K562 (cell line): ENCODE results near the gene AHNAK. TPM values are rescaled to one million over a fixed set of nuclear protein-coding genes. Genes with fewer than 3 reads are reported as not detected.
A peak's percentile ranks its signal among the peaks of the same experiment; 100 is the strongest.

Experiments
- ATAC-seq: fragments of 200-7000 bp; cut with Tn5 transposase; 3 replicates; pipeline ENCODE4 v1.9.1; 2020; ENCODE audit warnings: moderate library complexity
- BruUV-seq: library from RNA; stranded (reverse); fragments of 400-500 nt; replicated peaks from 2 replicates; lab custom pipeline; 2021; lab: Mats Ljungman, UMichigan
- CTCF ChIA-PET: fragments of 300-600 bp; formaldehyde crosslinking; extraction: SDS; loops from one replicate; lab custom pipeline; 2021; ENCODE audit warnings: low intra/inter-chr PET ratio; lab: Yijun Ruan, JAX
- POLR2A ChIA-PET: fragments of 300-600, 350-650 bp; sonication (Branson Sonifier 250); formaldehyde crosslinking; extraction: SDS; loops from one replicate; lab custom pipeline; 2021; ENCODE audit warnings: antibody characterized with exemption, inconsistent platforms; lab: Yijun Ruan, JAX
- DNase-seq, 4 experiments: peaks; one replicate each; pipeline versions ENCODE4 v3.0.0 to v3.0.0-alpha.2; 2011 to 2018; ENCODE audit warnings: low spot score in 3 of 4, mixed read lengths in 3 of 4; ENCODE audit errors: extremely low read depth in 1 of 4
- FAIRE-seq: peaks from 2 replicates; lab custom pipeline; 2011; peaks lifted over from hg19 to GRCh38; lab: Jason Lieb, UNC
- H2AFZ ChIP-seq: 2 replicates; pipeline ENCODE4 v1.6.0; 2011; ENCODE audit warnings: low read depth, low read length, control low read depth, inconsistent platforms
- H3K27ac ChIP-seq: fragments of 200-600 bp; 3 replicates; pipeline ENCODE4 v1.8.0; 2011; ENCODE audit warnings: low read depth, mild to moderate bottlenecking, control low read depth, inconsistent platforms, low read length, moderate library complexity, mixed read lengths; ENCODE audit errors: extremely low read depth
- H3K27me3 ChIP-seq, 2 experiments: fragments of 300-600 bp in 1 of 2; 2 replicates in 1 of 2; 3 replicates in 1 of 2; pipeline versions ENCODE4 v1.6.0 to v1.8.0; 2011; ENCODE audit warnings: inconsistent platforms in 2 of 2, low read length in 2 of 2, mild to moderate bottlenecking in 1 of 2, mixed read lengths in 1 of 2, moderate library complexity in 1 of 2; ENCODE audit not compliant: control insufficient read depth in 2 of 2, insufficient read depth in 2 of 2
- H3K36me3 ChIP-seq: fragments of 300-600 bp; 3 replicates; pipeline ENCODE4 v1.8.0; 2011; ENCODE audit warnings: mild to moderate bottlenecking, low read length, inconsistent platforms; ENCODE audit not compliant: control insufficient read depth, insufficient read depth
- H3K4me1 ChIP-seq, 2 experiments: fragments of 200-600 bp in 1 of 2; replicated peaks in 1 of 2; 2 replicates in 1 of 2; 3 replicates in 1 of 2; pipeline versions ENCODE4 v1.5.1 to v1.8.0; 2011; ENCODE audit warnings: inconsistent platforms in 2 of 2, low read length in 2 of 2, mild to moderate bottlenecking in 1 of 2, mixed read lengths in 1 of 2, moderate library complexity in 1 of 2; ENCODE audit not compliant: control insufficient read depth in 2 of 2, insufficient read depth in 2 of 2
- H3K4me2 ChIP-seq: 2 replicates; pipeline ENCODE4 v1.6.1; 2011; ENCODE audit warnings: low read length, control low read depth, inconsistent platforms, mixed read lengths; ENCODE audit not compliant: insufficient read depth
- H3K4me3 ChIP-seq: fragments of 200-600 bp; sonication (generic), shearing (Covaris generic); 2 replicates; pipeline ENCODE4 v1.5.1; 2016; ENCODE audit warnings: control low read depth, inconsistent platforms
- H3K79me2 ChIP-seq: fragments of 200-600 bp; 3 replicates; pipeline ENCODE4 v1.8.0; 2011; ENCODE audit warnings: low read length, inconsistent platforms; ENCODE audit not compliant: control insufficient read depth, insufficient read depth
- H3K9ac ChIP-seq, 2 experiments: 2 replicates each; pipeline versions ENCODE4 v1.6.0 to v1.6.1; 2011; ENCODE audit warnings: low read depth in 2 of 2, low read length in 2 of 2, control low read depth in 1 of 2, inconsistent platforms in 1 of 2, mild to moderate bottlenecking in 1 of 2, mixed read lengths in 1 of 2; ENCODE audit not compliant: insufficient read depth in 1 of 2
- H3K9me1 ChIP-seq: one replicate; pipeline ENCODE4 v1.6.0; 2011; ENCODE audit warnings: inconsistent platforms, mild to moderate bottlenecking, low read length, moderate library complexity; ENCODE audit not compliant: control insufficient read depth, insufficient read depth
- H3K9me3 ChIP-seq: replicated peaks from 2 replicates; pipeline ENCODE4 v1.5.1; 2011; ENCODE audit warnings: low read depth, low read length, inconsistent platforms; ENCODE audit not compliant: control insufficient read depth, insufficient read depth
- H4K20me1 ChIP-seq: replicated peaks from 2 replicates; pipeline ENCODE4 v1.6.1; 2011; ENCODE audit warnings: low read length, inconsistent platforms, mixed read lengths; ENCODE audit not compliant: control insufficient read depth, insufficient read depth
- ATF3 ChIP-seq, 2 experiments: fragments of 450-650 bp in 1 of 2; sonication (generic) in 1 of 2; formaldehyde crosslinking in 1 of 2; IDR thresholded peaks in 1 of 2; conservative IDR thresholded peaks in 1 of 2; 2 replicates each; pipeline versions ENCODE4 v1.6.1 to v1.8.1; 2016 to 2023; ENCODE audit warnings: mild to moderate bottlenecking in 2 of 2, moderate library complexity in 2 of 2, inconsistent platforms in 1 of 2, missing genetic modification reagents in 1 of 2
- CEBPB ChIP-seq: fragments of 450-650 bp; IDR thresholded peaks from 2 replicates; pipeline ENCODE4 v1.6.1; 2016; ENCODE audit warnings: missing genetic modification characterization, missing compliant biosample characterization
- COPS2 ChIP-seq: fragments of 450-650 bp; conservative IDR thresholded peaks from 2 replicates; pipeline ENCODE4 v1.6.1; 2016; ENCODE audit warnings: mild to moderate bottlenecking, moderate library complexity
- FOSL1 ChIP-seq: fragments of 200-800 bp; sonication (Bioruptor generic); conservative IDR thresholded peaks from 2 replicates; pipeline ENCODE4 v1.6.1; 2016; ENCODE audit warnings: missing genetic modification characterization, missing compliant biosample characterization
- FOXA3 ChIP-seq, 2 experiments: fragments of 450-650 bp in 1 of 2; sonication (generic) in 1 of 2; formaldehyde crosslinking; IDR thresholded peaks in 1 of 2; conservative IDR thresholded peaks in 1 of 2; 2 replicates each; pipeline versions ENCODE4 v1.4.0 to v1.8.0; 2020 to 2022; ENCODE audit warnings: mild to moderate bottlenecking in 2 of 2, missing genetic modification reagents in 1 of 2
- ILK ChIP-seq: fragments of 450-650 bp; IDR thresholded peaks from 2 replicates; pipeline ENCODE4 v1.6.1; 2016; ENCODE audit warnings: missing genetic modification characterization, low read depth, mild to moderate bottlenecking, missing compliant biosample characterization, moderate library complexity, borderline replicate concordance
- PATZ1 ChIP-seq: fragments of 250-450 bp; sonication (Bioruptor Pico); IDR thresholded peaks from 2 replicates; pipeline ENCODE4 v1.5.0; 2020; ENCODE audit warnings: mild to moderate bottlenecking, borderline replicate concordance
- SMARCA5 ChIP-seq: fragments of 450-650 bp; IDR thresholded peaks from 2 replicates; pipeline ENCODE4 v1.6.1; 2016
- TEAD4 ChIP-seq, 2 experiments: sonication (generic) in 1 of 2; formaldehyde crosslinking in 1 of 2; IDR thresholded peaks; 2 replicates each; pipeline versions ENCODE4 v1.6.1 to v1.8.0; 2012 to 2022; ENCODE audit warnings: borderline replicate concordance in 1 of 2, inconsistent platforms in 1 of 2, low read length in 1 of 2, mild to moderate bottlenecking in 1 of 2, missing genetic modification reagents in 1 of 2
- VEZF1 ChIP-seq: fragments of 200-800 bp; sonication (Bioruptor generic); IDR thresholded peaks from 2 replicates; pipeline ENCODE4 v1.6.1; 2017; ENCODE audit warnings: missing genetic modification characterization, missing compliant biosample characterization
- ZFP30 ChIP-seq: fragments of 250-450 bp; sonication (Bioruptor Pico); IDR thresholded peaks from 2 replicates; pipeline ENCODE4 v1.8.0; 2022; ENCODE audit warnings: moderate library complexity, mild to moderate bottlenecking, inconsistent platforms, borderline replicate concordance
- ZNF143 ChIP-seq: sonication (generic); formaldehyde crosslinking; IDR thresholded peaks from 2 replicates; pipeline ENCODE4 v1.9.0; 2022; ENCODE audit warnings: mild to moderate bottlenecking, missing genetic modification reagents
- WGBS: fragments of 100-300 bp; shearing (Covaris generic); methylation state at CpG from one replicate; pipeline ENCODE4 v1.1.6; 2016; ENCODE audit warnings: low coverage, mixed read lengths; ENCODE audit not compliant: insufficient coverage; ENCODE audit errors: missing lambda C conversion rate; 5-methylcytosine and 5-hydroxymethylcytosine counted together
- in situ Hi-C: fragments of 300-500 bp; cut with MboI; formaldehyde crosslinking; loops from 4 replicates; pipeline ENCODE4 v1.15.0; 2018; ENCODE audit warnings: inconsistent platforms, mixed read lengths
- intact Hi-C: fragments of 100-400 bp; cut with micrococcal nuclease; formaldehyde crosslinking; loops from 2 replicates; pipeline ENCODE4 v1.14.2; 2022
- polyA plus RNA-seq, 8 experiments: library from polyadenylated mRNA; depleted of rRNA in 4 of 8; stranded (reverse) in 5 of 8; unstranded in 3 of 8; fragments of >200 nt; fragmentation: Nextera tagmentation in 2 of 8; fragmentation: Illumina TruSeq in 1 of 8; extraction: Ambion mirVana in 2 of 8; extraction: Trizol in 1 of 8; gene quantifications; 2 replicates each; pipeline versions ENCODE4 v1.2.1 to v1.2.3, GENCODE V29; 2011 to 2014; ENCODE audit warnings: inconsistent platforms in 1 of 8, missing spikeins in 1 of 8
- total RNA-seq, 7 experiments: library from RNA; depleted of rRNA in 6 of 7; stranded (reverse); fragments of >200 nt in 6 of 7; fragmentation: Illumina TruSeq in 2 of 7; extraction: Trizol in 2 of 7; gene quantifications; 2 replicates each; pipeline versions ENCODE4 v1.2.1 to v1.2.3, GENCODE V29; 2011 to 2021; ENCODE audit warnings: low replicate concordance in 1 of 7

Gene AHNAK
- total and polyA plus RNA-seq, 9 of the 15 experiments (the other 6 are each of a cell fraction or from before 2014, with no cell fraction given): 1.5 to 89.7 (median 45.0) TPM

GRCh38 chr11:62539238-62539925 lies 7.2 kb downstream of the AHNAK start:
- Histone ChIP-seq H2AFZ (no peak overlapping the region), H3K4me1 (peaks cover 59 to 60% of the 10 kb centered on the region in 2 experiments), H3K9ac (peak overlapping the region in 1 of 2 experiments; percentile 84; a peak in 2 of 4 replicates), H3K4me3 (no peak overlapping the region), H3K79me2 (peaks cover 68% of the 10 kb centered on the region), H4K20me1 (no peaks in the 10 kb centered on the region; the same call in 1 of the 2 replicates), H3K9me3 (no peaks in the 10 kb centered on the region), H3K36me3 (peaks cover 12% of the 10 kb centered on the region; the same call in 1 of the 3 replicates), H3K9me1 (peaks cover 6% of the 10 kb centered on the region), H3K27ac (no peak overlapping the region), H3K4me2 (no peak overlapping the region), H3K27me3 (no peaks in the 10 kb centered on the region)
- POLR2A ChIA-PET: interaction anchor here (0.6 to 1.1 kb wide), 4 partner anchors 13 to 477 kb away, joined by 3 read pairs; no protein-coding TSS in a partner anchor
- no peak for FAIRE-seq
- WGBS: 52% methylated on average over 9 of the region's 13 CpGs
- DNase-seq: peak in 3 of 4 experiments; percentile 36 to 41 (median 38)
- no TSS peak for BruUV-seq
- in situ Hi-C loops (no loop called here), intact Hi-C loops (no loop called here)
- CTCF ChIA-PET: no interaction called here
- ATAC-seq: no peak
- TF ChIP-seq SMARCA5: no peak
- TF ChIP-seq ILK: no peak
- TF ChIP-seq ATF3 (IDR thresholded peaks at IDR 0.05): no peak
- no peak for TF ChIP-seq ATF3 (CRISPR knock-in tag; conservative IDR thresholded peaks at IDR 0.05)
- peak; percentile 55 for TF ChIP-seq VEZF1 (CRISPR knock-in tag)
- no peak for TF ChIP-seq COPS2
- TF ChIP-seq FOSL1 (tag): peak; percentile 58; the same call in 1 of the 2 replicates
- no peak for TF ChIP-seq FOXA3 (CRISPR knock-in tag; conservative IDR thresholded peaks at IDR 0.05 in 1 of 2, IDR thresholded peaks at IDR 0.05 in 1 of 2)
- TF ChIP-seq TEAD4 (IDR thresholded peaks at IDR 0.05; ENCODE audit: low read length): no peak
- TF ChIP-seq TEAD4 (CRISPR knock-in tag; IDR thresholded peaks at IDR 0.05; ENCODE audit: borderline replicate concordance): no peak
- no peak for TF ChIP-seq PATZ1 (CRISPR knock-in tag)
- no peak for TF ChIP-seq CEBPB (tag)
- TF ChIP-seq ZFP30 (CRISPR knock-in tag): no peak
- no peak for TF ChIP-seq ZNF143
